ENCODE results near the gene PAIP2B. TPM values are rescaled to one million over a fixed set of nuclear protein-coding genes. Genes with fewer than 3 reads are reported as not detected.

PAIP2B gene
- total RNA-seq, 4 donors from 2014 or later = 8.6 to 13.2 (median 10.7) TPM

Small RNA genes lying within 50 kb of the gene (small RNA-seq; reads per million reads assigned to genes)
- gene AC007881.1 = not detected

Other genes starting within 250 kb of the PAIP2B start
- gene ANKRD53, start 248.5 kb downstream of the PAIP2B start, total RNA-seq = 1 to 10 TPM; 1.5 to 4.3 (median 2.7) TPM
- gene TEX261, start 232.2 kb downstream of the PAIP2B start, total RNA-seq = 10 to 100 TPM; 37.9 to 67.7 (median 51.4) TPM
- gene NAGK, start 158.5 kb downstream of the PAIP2B start, total RNA-seq = 10 to 100 TPM; 40.5 to 88.0 (median 70.0) TPM
- gene MCEE, start 96.9 kb downstream of the PAIP2B start, total RNA-seq = 10 to 100 TPM; 15.7 to 24.2 (median 18.3) TPM
- gene MPHOSPH10, start 96.5 kb downstream of the PAIP2B start, total RNA-seq = 10 to 100 TPM; 27.6 to 53.2 (median 39.3) TPM
- gene ZNF638, start 104.7 kb upstream of the PAIP2B start, total RNA-seq = 100 to 1,000 TPM; 154 to 299 (median 202) TPM
- 10 to 100 TPM; 10.3 to 14.9 (median 14.4) TPM for gene DYSF, start 226.5 kb upstream of the PAIP2B start, total RNA-seq